ENCODE results near the gene NEGR1. TPM values are rescaled to one million over a fixed set of nuclear protein-coding genes. Genes with fewer than 3 reads are reported as not detected.

The NEGR1 gene
- total and polyA plus RNA-seq, 2 donors (not counting 3 experiments of a cell fraction or from before 2014, with no cell fraction given), result 6.8 to 21.8 TPM

GRCh38 chr1:71784241-71784640, 498.1 kb downstream of the NEGR1 start:
- H2AFZ ChIP-seq (ENCODE audit: low read depth, low read length), result no peak overlapping the region
- H3K27ac ChIP-seq (ENCODE audit: insufficient read depth, low read depth, low read length), result no peak overlapping the region
- FAIRE-seq, result no peak
- no peaks in the 10 kb centered on the region for H3K36me3 ChIP-seq (ENCODE audit: control insufficient read depth in 2 of 2, extremely low read depth in 1 of 2, insufficient read depth in 2 of 2, low read length in 2 of 2)
- TF ChIP-seq POLR2AphosphoS5 (IDR thresholded peaks at IDR 0.05; ENCODE audit: insufficient read depth, low read depth, low read length) (no peak), FOS (IDR thresholded peaks at IDR 0.05; ENCODE audit: borderline replicate concordance, insufficient read depth, low read length) (no peak), JUN (IDR thresholded peaks at IDR 0.05; ENCODE audit: borderline replicate concordance, insufficient read depth, insufficient read length, low read depth) (no peak), POLR2A (IDR thresholded peaks at IDR 0.05; ENCODE audit: low read depth, low read length) (no peak), MAX (IDR thresholded peaks at IDR 0.05; ENCODE audit: insufficient read depth, insufficient read length) (no peak), CTCF (IDR thresholded peaks at IDR 0.05; ENCODE audit: extremely low read depth in 1 of 2, insufficient read depth in 1 of 2, low read depth in 1 of 2, low read length in 2 of 2) (no peak), EZH2 (IDR thresholded peaks at IDR 0.05; ENCODE audit: borderline replicate concordance, low read depth, low read length, severe bottlenecking) (no peak), MYC (IDR thresholded peaks at IDR 0.05; ENCODE audit: low read depth, low read length) (no peak)
- DNase-seq (ENCODE audit: low read depth, low spot score), result no peak
- no peaks in the 10 kb centered on the region for H3K79me2 ChIP-seq (ENCODE audit: control insufficient read depth, insufficient read depth, low read length)
- dilution Hi-C loops (cut with MboI; ENCODE audit: extremely low pct_ligation_motif_present, low sequenced_read_pairs), result no loop called here
- H3K9ac ChIP-seq (replicated peaks; ENCODE audit: extremely low read depth, insufficient read depth, low read length), result no peak overlapping the region
- intact Hi-C loops (cut with micrococcal nuclease), result no loop called here
- H3K27me3 ChIP-seq (ENCODE audit: control insufficient read depth in 2 of 2, insufficient read depth in 2 of 2, low read length in 2 of 2), result no peaks in the 10 kb centered on the region
- no peak overlapping the region for H3K4me2 ChIP-seq (ENCODE audit: insufficient read depth, low read length)
- BruUV-seq (replicated peaks), result no TSS peak
- no peak overlapping the region for H3K4me3 ChIP-seq (replicated peaks in 1 of 3; ENCODE audit: insufficient read depth in 1 of 3, low read depth in 1 of 3, low read length in 3 of 3)
- no peaks in the 10 kb centered on the region for H3K4me1 ChIP-seq (ENCODE audit: control insufficient read depth, extremely low read depth, insufficient read depth, low read length)
- no peaks in the 10 kb centered on the region for H3K9me3 ChIP-seq (replicated peaks; ENCODE audit: control insufficient read depth, insufficient read depth, low read length)
- CTCF ChIA-PET, result no interaction called here
- H4K20me1 ChIP-seq (replicated peaks; ENCODE audit: control insufficient read depth, extremely low read depth, insufficient read depth, low read length), result no peaks in the 10 kb centered on the region
- POLR2A ChIA-PET, result no interaction called here
- no peaks in the 10 kb centered on the region for H3K9me1 ChIP-seq (replicated peaks; ENCODE audit: control insufficient read depth, extremely low read depth, insufficient read depth, low read length)
